Activated T-helper 9 cell treated with anti-CD3 and anti-CD28 coated beads, Interleukin-2, amount 50 U/mL, for 16 hours (primary cell): ENCODE data around the gene THOC6.

Experiments used
- DNase-seq: peaks from one replicate; pipeline ENCODE4 v3.0.0-alpha.2; 2020; ENCODE audit warnings: low read depth

THOC6 gene

DNA sequence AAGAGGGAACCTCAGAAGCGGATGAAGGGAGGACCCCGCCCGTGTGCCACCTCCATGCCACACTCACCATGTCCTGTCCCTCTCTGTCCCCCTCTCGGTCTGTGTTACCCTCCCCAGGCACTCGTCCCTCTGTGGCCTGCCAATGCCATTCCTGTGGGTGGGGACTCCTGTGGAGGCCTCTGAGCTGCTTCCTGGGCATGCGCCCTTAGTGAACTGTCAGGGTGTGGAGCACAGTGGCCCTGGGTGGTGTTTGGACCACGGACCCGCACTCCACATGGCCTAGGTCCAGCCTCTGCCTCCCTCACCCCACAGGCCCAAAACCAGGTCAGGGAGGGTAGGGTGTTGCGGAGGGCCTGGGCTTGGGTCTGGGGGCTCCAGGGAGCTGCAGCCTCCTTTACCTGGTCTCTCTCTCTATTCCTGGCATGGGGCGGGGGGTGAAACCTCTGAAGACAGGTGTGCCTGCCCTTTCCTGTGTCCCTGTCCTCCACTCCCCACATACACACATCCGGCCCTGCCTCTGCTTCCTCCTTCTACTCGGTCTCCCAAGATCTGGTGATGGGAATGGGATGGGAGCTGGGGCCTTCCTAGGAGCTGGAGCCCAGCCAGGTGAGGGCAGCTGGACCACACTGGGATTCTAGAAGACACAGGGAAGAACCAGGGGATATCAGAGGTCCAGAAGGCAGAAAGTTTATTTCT lies 32.1 kb upstream of the THOC6 start:
- DNase-seq, result no peak

- DNase-seq, result no peak
Observed at GRCh38 chr16:2992383-2993081, 31.3 kb upstream of the THOC6 start.

- no peak for DNase-seq
Observed at GRCh38 chr16:2996298-2996697, 27.5 kb upstream of the THOC6 start.

DNA sequence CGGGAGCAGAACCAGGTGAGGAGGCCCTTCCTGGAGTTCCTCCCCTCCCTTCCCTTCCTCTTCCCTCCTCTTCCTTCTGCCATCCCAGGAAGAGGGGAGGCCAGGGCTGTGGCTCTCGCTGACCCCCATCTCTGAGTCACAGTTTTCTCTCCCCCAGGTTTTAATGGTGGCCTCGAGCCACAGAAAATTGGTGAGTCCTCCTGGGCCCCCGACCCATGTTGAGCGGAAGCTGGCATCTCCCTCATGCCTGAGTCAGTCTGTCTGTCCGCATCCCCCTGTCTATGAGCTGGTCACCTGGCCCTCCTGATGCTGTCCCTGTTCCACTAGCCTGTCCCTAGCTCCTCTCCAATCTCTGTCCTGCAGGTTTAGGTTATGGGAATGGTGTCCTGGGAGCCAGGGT lies 23.9 kb upstream of the THOC6 start:
- DNase-seq, result no peak

DNA sequence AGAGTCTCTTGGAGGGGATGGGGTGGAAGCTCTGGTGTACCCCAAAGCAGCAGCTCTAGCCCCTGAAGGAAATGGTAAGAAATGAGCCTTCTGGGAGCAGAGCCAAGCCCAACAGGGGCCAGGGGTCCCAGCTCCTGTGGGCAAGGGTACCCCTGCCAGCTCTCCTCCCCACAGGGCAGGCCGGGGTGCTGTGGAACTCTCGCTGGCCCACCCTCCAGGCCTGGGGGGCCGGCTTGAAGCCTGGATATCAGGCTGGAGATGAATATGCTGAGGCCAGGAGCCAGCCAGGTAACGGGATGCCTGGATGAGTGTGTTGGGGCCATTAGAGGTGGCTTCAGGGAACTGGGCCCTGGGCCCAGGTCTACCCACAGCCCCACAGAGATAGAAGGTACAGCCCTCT lies 23.3 kb upstream of the THOC6 start:
- no peak for DNase-seq

- no peak for DNase-seq
Observed at GRCh38 chr16:3001316-3001715, 22.5 kb upstream of the THOC6 start.

DNA sequence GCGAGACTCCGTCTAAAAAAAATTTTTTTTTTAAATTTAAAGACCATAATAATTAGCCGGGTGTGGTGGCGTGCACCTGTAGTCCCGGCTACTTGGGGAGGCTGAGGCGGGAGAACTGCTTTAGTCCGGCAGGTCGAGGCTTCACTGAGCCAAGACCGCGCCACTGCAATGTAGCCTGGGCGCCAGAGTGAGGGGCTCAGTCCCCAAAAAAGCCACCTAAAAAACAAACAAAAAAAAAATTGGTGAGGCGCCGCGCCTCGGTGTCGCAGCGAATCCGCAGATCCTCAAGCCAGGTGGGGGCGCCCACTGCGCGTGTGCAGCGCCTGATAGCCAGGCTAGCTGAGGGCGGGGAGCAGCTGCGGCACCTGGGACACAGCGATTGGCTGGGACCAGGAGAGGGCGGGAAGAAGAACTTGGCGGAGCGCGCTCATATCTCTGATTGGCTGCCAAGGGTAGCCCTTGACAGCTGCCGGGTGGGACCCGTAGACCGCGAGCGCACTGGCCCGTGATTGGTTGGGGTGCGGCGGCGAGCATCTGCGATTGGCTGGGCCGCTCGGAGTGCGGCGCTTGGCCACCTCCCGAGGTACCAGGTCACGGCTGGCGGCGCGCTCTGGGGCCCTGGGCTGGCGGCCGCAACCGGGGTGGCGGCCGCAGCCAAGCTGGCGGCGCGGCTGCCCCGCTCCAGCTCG lies 20.1 kb upstream of the THOC6 start:
- DNase-seq, result peak; percentile 92

GRCh38 chr16:3004319-3004718 lies 19.5 kb upstream of the THOC6 start:
- no peak for DNase-seq

DNA sequence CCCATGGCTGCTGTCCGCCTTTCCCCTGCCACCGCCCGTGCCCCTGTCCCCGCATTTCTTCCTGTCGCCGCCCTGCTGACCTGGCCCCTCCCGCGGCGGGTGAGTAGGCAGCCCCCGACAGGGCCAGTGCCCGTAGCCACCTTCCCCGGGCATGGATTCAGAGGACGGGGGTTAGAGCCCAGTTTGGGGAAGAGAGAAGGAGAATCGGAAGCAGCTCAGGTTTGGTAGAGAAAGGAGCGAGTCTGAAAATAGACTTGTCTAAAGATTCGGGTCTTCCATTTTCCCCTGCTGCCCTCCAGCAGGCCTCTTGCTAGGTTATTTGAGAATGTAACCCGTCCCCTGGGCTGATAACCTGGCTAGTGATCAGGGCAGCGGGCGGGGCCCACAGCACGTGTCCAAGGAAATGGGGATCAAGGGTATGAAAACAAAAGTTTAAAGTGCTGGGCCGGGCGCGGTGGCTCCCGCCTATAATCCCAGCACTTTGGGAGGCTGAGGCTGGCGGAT lies 19.0 kb upstream of the THOC6 start:
- DNase-seq, result no peak

DNA sequence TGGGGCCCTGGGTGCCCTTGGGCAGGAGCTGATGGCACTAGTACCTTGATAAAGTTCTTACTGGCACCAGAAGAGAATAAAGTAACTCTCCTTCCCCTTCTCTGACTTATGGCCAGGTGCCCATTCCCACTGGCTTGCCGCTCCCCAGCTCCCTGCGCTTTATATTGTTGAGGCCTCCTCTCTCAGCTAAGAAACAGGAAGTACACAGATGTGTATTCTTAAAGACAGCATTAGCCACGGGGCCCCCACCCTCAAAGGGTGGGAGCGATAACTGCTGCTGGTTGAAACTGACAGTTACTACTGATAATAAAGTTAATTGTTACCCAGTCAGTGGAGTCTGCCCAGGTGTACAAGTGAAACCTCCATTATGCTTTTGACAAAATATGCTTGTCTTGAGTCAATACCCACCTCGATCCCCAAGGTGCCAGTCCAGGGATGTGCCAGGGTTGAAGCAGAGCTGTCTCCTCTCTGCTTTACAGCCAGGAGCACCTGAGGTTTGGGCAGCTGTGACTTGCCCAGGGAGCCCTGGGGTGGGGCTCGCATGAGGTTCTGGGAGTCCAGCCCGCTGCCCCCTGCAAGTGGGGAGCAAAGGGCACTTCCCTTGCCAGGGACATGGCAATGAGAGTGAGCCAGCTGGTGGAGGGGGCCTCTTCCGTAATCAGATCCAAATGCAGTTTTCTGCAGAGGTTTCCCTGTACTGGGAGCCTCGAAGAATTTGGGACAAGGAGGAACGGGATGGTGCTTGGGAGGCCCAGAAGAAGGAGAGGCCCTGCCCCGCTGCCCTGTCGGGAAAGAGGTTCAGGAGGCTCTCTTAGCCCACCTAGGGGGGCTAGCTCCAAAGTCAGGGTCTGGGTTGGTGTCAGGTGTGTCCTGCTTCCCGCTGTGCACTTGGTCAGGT lies 16.5 kb upstream of the THOC6 start:
- no peak for DNase-seq

GRCh38 chr16:3007957-3008689 lies 15.7 kb upstream of the THOC6 start:
- no peak for DNase-seq

DNA sequence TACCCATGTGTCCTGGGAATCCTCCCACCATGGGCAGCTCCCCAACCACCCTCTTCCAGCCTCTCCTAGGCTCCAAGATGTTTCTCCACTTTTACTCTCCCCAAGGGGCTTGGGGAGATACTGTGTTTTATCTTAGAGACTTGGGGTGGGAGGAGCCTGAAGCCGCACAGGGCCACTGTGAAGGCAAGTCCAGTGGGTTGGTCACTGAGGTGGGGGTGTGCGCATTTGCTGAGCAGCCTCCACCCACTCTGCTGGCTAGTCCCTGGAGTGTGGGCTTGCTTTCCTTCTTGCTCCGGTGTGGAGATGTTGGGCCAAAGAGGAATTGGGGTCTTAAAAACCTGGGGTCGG lies 15.2 kb upstream of the THOC6 start:
- DNase-seq, result no peak

DNA sequence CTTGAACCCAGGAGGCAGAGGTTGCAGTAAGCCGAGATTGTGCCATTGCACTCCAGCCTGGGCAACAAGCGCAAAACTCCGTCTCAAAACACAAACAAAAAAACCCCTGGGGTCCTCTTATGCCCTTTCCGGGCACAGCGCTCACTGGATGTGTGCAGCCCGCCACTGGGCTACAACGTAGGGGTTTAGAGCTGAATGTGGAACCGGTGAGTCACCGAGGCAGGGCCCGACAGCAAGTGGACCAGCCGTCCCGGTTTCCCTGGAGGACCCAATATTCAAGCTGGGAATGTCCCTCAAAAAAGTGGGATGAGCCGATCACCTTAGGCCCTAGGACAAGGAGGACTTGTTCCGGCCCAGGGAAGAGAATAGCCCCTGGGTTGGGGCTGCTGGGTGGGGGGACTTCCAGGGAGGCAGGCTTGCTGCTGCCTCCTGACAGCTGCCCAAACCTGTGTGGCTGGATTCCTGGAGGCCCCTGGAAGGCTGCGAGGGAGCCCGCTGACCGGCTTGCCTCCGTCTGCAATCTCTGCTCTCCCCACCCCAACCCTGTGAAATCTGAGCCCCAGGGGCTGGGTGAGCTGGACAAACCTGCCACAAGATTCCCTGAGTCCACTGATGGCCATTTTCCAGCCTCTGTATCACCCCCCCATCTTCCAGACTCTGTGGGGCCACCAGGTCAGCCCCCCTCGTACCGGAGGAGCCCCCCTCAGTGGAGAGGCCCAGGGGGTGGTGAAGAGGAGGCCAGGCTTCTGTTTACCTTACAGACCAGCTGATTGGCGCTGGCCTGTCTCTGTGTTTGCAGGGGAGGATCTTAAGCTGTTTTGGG lies 14.1 kb upstream of the THOC6 start:
- DNase-seq, result no peak

- DNase-seq, result no peak
Observed at GRCh38 chr16:3010510-3010909, 13.3 kb upstream of the THOC6 start.

GRCh38 chr16:3012246-3012645 lies 11.6 kb upstream of the THOC6 start:
- DNase-seq, result no peak

DNA sequence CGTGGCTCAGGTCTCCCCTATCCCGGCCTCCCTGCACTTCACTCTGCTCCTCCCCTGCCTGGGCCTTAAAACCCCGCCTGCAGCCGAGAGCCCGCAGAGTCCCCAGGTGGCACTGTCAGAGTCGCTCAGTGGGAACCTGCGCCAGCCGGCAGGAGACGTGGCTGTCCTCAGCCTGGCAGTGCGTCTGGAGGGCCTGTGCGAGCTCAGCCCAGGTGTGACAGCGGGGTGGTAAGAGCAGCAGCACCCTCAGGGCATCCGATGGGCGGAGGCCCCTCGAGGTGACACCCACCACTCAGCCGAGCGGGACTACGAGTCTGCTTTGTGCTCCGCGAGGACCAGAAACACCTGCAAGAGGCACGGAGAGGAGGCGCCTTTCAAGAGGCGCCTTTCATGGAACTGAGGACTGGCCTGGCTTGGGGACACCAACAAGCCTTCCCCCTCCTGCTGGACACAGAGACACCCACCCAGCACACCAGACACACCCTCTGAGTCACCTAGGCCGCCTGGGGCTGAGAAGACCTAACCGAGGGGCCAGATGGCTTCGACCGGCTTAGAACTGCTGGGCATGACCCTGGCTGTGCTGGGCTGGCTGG lies 10.9 kb upstream of the THOC6 start, which contains the start of gene CLDN9:
Gene CLDN9, plus strand, starts transcription at position 96 of the 593 bp plus-strand sequence. Its CDS starts 440 bp downstream, at position 536.
- DNase-seq, result no peak

DNA sequence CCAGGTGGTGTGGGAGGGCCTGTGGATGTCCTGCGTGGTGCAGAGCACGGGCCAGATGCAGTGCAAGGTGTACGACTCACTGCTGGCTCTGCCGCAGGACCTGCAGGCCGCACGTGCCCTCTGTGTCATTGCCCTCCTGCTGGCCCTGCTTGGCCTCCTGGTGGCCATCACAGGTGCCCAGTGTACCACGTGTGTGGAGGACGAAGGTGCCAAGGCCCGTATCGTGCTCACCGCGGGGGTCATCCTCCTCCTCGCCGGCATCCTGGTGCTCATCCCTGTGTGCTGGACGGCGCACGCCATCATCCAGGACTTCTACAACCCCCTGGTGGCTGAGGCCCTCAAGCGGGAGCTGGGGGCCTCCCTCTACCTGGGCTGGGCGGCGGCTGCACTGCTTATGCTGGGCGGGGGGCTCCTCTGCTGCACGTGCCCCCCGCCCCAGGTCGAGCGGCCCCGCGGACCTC lies 10.3 kb upstream of the THOC6 start:
- no peak for DNase-seq

DNA sequence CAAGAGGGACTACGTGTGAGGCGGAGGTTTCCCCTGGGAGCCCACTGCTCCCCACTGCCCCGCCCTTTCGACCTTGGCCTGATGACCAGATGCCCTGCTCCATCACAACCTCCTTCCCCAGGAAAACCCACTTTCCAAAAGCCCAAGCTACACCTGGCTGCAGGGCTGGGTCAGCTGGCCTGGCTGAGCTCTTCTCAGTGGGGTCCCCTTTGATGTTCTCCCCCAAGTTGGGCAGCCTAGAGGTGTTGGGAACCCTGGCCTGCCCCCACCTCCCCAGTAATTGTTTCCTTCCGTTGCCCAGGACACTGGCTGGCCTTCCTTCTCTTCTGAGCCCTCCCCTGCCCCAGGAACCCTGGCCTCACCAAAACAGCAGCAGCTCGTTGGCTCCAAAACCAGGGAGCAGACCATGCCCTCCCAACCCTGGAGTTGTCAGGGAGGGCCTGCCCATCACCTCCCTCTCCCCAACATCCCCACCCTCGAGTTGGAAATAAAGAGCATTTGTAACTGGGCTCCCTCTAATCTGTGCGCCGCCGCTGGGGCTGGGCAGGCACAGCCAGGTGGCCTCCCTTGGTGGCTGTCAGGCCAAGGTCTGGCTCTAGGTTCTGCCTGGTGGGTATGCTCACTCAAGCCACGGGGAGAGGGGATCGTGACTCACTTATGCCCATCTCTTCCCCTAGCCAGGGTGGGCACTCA lies 9.7 kb upstream of the THOC6 start:
- DNase-seq, result no peak

- no peak for DNase-seq
Observed at GRCh38 chr16:3014971-3015370, 8.9 kb upstream of the THOC6 start.
